HL-60 (cell line): ENCODE measurements around the gene TMEM255B.

Source experiments
- GABPA ChIP-seq: IDR thresholded peaks from 2 replicates; pipeline ENCODE4 v1.6.1; 2012; ENCODE audit warnings: low read depth
- POLR2AphosphoS5 ChIP-seq: IDR thresholded peaks from 2 replicates; pipeline ENCODE4 v1.6.1; 2012; ENCODE audit warnings: low read depth
- SPI1 ChIP-seq: IDR thresholded peaks from 2 replicates; pipeline ENCODE4 v1.6.1; 2012; ENCODE audit warnings: low read depth, mild to moderate bottlenecking, borderline replicate concordance
- TF ChIP-seq, protein P1 (sequence below): IDR thresholded peaks from one replicate; pipeline ENCODE4 v1.5.1; 2011; ENCODE audit warnings: low read length, control low read depth, inconsistent platforms; ENCODE audit not compliant: insufficient read depth
- TF ChIP-seq, protein P2 (sequence below): IDR thresholded peaks from 2 replicates; pipeline ENCODE4 v1.6.1; 2012; ENCODE audit warnings: low read depth; ENCODE audit not compliant: insufficient replicate concordance

DNA sequence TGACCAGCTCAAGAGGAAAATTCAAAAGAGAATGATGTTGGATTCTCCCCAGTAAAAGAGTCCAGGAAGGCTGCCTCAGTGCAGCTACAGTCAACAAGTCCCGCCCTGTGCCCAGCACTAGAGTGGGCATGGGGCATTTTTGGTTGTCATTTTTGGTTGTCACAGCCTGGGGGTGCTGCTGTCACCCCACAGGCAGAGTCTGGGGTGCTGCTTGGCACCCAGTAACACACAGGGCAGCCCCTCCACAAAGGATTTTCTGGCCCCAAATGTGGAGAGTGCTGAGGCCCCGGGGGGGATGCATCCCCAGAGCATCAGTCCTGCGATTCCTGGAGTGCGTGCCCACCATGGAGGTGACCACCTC, 28.2 kb upstream of the TMEM255B start:
- TF ChIP-seq, protein P1, sequence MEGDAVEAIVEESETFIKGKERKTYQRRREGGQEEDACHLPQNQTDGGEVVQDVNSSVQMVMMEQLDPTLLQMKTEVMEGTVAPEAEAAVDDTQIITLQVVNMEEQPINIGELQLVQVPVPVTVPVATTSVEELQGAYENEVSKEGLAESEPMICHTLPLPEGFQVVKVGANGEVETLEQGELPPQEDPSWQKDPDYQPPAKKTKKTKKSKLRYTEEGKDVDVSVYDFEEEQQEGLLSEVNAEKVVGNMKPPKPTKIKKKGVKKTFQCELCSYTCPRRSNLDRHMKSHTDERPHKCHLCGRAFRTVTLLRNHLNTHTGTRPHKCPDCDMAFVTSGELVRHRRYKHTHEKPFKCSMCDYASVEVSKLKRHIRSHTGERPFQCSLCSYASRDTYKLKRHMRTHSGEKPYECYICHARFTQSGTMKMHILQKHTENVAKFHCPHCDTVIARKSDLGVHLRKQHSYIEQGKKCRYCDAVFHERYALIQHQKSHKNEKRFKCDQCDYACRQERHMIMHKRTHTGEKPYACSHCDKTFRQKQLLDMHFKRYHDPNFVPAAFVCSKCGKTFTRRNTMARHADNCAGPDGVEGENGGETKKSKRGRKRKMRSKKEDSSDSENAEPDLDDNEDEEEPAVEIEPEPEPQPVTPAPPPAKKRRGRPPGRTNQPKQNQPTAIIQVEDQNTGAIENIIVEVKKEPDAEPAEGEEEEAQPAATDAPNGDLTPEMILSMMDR = no peak
- TF ChIP-seq POLR2AphosphoS5 = no peak
- TF ChIP-seq SPI1 = no peak
- TF ChIP-seq, protein P2, sequence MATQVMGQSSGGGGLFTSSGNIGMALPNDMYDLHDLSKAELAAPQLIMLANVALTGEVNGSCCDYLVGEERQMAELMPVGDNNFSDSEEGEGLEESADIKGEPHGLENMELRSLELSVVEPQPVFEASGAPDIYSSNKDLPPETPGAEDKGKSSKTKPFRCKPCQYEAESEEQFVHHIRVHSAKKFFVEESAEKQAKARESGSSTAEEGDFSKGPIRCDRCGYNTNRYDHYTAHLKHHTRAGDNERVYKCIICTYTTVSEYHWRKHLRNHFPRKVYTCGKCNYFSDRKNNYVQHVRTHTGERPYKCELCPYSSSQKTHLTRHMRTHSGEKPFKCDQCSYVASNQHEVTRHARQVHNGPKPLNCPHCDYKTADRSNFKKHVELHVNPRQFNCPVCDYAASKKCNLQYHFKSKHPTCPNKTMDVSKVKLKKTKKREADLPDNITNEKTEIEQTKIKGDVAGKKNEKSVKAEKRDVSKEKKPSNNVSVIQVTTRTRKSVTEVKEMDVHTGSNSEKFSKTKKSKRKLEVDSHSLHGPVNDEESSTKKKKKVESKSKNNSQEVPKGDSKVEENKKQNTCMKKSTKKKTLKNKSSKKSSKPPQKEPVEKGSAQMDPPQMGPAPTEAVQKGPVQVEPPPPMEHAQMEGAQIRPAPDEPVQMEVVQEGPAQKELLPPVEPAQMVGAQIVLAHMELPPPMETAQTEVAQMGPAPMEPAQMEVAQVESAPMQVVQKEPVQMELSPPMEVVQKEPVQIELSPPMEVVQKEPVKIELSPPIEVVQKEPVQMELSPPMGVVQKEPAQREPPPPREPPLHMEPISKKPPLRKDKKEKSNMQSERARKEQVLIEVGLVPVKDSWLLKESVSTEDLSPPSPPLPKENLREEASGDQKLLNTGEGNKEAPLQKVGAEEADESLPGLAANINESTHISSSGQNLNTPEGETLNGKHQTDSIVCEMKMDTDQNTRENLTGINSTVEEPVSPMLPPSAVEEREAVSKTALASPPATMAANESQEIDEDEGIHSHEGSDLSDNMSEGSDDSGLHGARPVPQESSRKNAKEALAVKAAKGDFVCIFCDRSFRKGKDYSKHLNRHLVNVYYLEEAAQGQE = no peak
- TF ChIP-seq GABPA = no peak
